ENCODE results near the gene ZMYND10. TPM values are rescaled to one million over a fixed set of nuclear protein-coding genes. Genes with fewer than 3 reads are reported as not detected.
A peak's percentile ranks its signal among the peaks of the same experiment; 100 is the strongest.

ZMYND10 gene
- total RNA-seq, 1 donor from 2014 or later = not detected

DNA sequence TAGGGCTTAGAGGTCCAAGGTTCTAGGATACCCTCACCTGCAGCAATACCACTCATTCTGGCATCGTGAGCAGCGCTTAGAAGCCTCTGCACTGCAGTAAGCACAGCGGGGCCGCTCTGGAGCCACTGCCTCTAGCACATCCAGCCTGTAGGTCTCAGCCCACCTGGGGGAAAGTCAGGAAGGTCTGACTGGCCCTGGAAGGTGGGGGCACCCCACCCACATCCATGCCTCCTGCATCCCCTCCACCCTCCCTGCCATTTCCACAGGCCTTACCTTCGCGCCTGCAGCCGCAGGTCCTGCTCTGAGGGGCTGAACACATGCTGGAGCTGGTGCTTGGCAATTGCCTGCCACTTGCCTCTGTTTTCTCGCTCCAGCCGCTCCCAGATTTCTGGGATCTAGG lies 4.0 kb downstream of the ZMYND10 start:
- Mint-ChIP-seq H3K27ac (ENCODE audit: unreplicated experiment) (no peak overlapping the region), H3K4me1 (ENCODE audit: unreplicated experiment) (peaks cover 23% of the 10 kb centered on the region), H3K27me3 (ENCODE audit: unreplicated experiment) (peaks cover 30% of the 10 kb centered on the region), H3K9me3 (ENCODE audit: unreplicated experiment) (no peaks in the 10 kb centered on the region), H3K36me3 (ENCODE audit: low read depth, unreplicated experiment) (peaks cover 10% of the 10 kb centered on the region), H3K4me3 (ENCODE audit: unreplicated experiment) (no peak overlapping the region)
- DNase-seq (ENCODE audit: low spot score) = no peak
- TF ChIP-seq, protein P1, sequence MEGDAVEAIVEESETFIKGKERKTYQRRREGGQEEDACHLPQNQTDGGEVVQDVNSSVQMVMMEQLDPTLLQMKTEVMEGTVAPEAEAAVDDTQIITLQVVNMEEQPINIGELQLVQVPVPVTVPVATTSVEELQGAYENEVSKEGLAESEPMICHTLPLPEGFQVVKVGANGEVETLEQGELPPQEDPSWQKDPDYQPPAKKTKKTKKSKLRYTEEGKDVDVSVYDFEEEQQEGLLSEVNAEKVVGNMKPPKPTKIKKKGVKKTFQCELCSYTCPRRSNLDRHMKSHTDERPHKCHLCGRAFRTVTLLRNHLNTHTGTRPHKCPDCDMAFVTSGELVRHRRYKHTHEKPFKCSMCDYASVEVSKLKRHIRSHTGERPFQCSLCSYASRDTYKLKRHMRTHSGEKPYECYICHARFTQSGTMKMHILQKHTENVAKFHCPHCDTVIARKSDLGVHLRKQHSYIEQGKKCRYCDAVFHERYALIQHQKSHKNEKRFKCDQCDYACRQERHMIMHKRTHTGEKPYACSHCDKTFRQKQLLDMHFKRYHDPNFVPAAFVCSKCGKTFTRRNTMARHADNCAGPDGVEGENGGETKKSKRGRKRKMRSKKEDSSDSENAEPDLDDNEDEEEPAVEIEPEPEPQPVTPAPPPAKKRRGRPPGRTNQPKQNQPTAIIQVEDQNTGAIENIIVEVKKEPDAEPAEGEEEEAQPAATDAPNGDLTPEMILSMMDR (IDR thresholded peaks at IDR 0.05; ENCODE audit: unreplicated experiment) = no peak

DNA sequence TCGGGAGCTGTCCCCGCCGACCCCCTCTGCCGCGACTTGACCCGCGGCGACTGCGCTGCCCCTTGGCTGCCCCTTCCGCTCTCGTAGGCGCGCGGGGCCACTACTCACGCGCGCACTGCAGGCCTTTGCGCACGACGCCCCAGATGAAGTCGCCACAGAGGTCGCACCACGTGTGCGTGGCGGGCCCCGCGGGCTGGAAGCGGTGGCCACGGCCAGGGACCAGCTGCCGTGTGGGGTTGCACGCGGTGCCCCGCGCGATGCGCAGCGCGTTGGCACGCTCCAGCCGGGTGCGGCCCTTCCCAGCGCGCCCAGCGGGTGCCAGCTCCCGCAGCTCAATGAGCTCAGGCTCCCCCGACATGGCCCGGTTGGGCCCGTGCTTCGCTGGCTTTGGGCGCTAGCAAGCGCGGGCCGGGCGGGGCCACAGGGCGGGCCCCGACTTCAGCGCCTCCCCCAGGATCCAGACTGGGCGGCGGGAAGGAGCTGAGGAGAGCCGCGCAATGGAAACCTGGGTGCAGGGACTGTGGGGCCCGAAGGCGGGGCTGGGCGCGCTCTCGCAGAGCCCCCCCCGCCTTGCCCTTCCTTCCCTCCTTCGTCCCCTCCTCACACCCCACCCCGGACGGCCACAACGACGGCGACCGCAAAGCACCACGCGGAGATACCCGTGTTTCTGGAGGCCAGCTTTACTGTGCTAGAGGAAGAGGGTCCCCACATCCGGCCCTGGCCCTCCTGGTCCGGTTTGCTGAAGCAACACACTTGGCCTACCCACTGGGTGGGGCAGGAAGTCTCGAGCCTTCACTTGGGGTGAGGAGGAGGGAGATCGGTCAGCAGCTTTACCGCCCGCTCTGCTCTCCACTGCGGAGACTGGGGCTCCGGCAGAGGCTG lies 4.8 kb downstream of the ZMYND10 start, which contains the start of gene RASSF1:
Gene RASSF1, minus strand, starts transcription at position 389 of the 882 bp plus-strand sequence. Its CDS starts 31 bp downstream, at position 358.
- Mint-ChIP-seq H3K36me3 (ENCODE audit: low read depth, unreplicated experiment) (peaks cover 10% of the 10 kb centered on the region), H3K4me3 (ENCODE audit: unreplicated experiment) (peak within 1 kb of the TSS; percentile 76), H3K4me1 (ENCODE audit: unreplicated experiment) (peaks cover 26% of the 10 kb centered on the region), H3K27me3 (ENCODE audit: unreplicated experiment) (peaks cover 27% of the 10 kb centered on the region), H3K9me3 (ENCODE audit: unreplicated experiment) (no peaks in the 10 kb centered on the region), H3K27ac (ENCODE audit: unreplicated experiment) (no peak within 1 kb of the TSS)
- DNase-seq (ENCODE audit: low spot score) = no peak
- TF ChIP-seq, protein P1 (IDR thresholded peaks at IDR 0.05; ENCODE audit: unreplicated experiment) = no peak

DNA sequence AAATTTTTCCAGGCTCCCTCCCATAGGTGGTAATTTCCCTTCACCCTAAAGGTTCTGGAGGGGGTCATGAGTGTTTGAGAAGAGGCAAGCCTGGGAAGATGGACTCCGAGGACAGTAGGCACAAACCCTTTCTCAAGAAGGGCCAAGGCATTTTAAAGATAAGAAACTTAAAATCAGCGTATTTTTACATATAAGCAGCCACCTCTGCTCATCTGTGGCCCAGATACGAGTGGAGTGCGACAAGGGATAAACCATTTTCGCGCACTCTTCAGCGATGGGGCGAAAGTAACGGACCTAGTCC lies 5.4 kb downstream of the ZMYND10 start:
- Mint-ChIP-seq H3K27me3 (ENCODE audit: unreplicated experiment) (peaks cover 27% of the 10 kb centered on the region), H3K4me3 (ENCODE audit: unreplicated experiment) (peak overlapping the region; percentile 76), H3K4me1 (ENCODE audit: unreplicated experiment) (peaks cover 26% of the 10 kb centered on the region), H3K36me3 (ENCODE audit: low read depth, unreplicated experiment) (peaks cover 10% of the 10 kb centered on the region), H3K9me3 (ENCODE audit: unreplicated experiment) (no peaks in the 10 kb centered on the region), H3K27ac (ENCODE audit: unreplicated experiment) (no peak overlapping the region)
- TF ChIP-seq, protein P1 (IDR thresholded peaks at IDR 0.05; ENCODE audit: unreplicated experiment) = no peak
- DNase-seq (ENCODE audit: low spot score) = no peak

DNA sequence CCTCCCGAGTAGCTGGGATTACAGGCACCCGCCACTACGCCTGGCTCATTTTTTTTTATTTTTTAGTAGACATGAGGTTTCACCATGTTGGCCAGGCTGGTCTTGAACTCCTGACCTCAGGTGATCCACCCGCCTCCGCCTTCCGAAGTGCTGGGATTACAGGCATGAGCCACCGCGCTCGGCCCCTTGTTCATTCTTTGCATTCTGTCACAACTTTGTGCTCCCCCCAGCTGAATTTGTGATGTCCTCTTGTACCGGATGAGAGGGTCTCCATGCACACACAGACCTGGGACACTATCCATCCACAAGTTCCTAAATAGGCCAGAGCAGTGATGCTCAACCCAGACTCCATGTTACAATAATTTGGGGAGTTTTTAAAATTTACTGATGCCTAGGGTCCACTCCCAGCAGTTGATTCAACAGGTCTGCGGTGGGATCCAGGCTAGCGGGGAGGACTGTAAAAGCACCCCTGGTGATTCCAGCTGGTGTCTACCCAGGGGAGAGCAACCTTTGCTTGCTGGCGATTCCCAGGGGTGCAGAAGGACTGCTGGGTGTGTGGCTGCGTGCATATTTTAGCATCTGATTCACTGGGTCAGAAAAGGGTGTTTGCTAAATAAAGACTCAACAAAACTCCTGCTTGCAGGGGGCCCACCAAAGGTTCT lies 5.9 kb downstream of the ZMYND10 start:
- TF ChIP-seq, protein P1 (IDR thresholded peaks at IDR 0.05; ENCODE audit: unreplicated experiment) = no peak
- peak overlapping the region; percentile 76 for H3K4me3 Mint-ChIP-seq (ENCODE audit: unreplicated experiment)
- peaks cover 27% of the 10 kb centered on the region for H3K4me1 Mint-ChIP-seq (ENCODE audit: unreplicated experiment)

DNA sequence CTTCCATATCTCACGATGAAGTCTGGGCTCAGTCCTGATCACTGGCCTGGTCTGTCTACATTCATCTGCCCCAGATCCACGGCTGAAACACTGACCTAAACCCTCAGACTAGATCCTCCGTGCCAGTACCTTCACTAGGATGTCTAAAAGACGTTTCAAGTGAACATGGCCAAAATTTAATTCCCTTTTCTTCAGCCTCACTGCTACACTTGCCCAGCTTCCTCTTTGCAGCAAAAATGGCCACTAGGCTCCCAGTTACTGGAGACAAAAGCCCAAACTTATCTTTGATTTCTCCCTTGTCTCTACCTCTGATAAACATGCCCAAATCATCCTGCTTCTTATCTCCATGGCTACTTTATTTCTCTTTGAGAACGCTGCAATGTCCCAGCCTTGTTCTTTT lies 6.6 kb downstream of the ZMYND10 start:
- no peak for DNase-seq (ENCODE audit: low spot score)
- no peaks in the 10 kb centered on the region for H3K9me3 Mint-ChIP-seq (ENCODE audit: unreplicated experiment)
- H3K36me3 Mint-ChIP-seq (ENCODE audit: low read depth, unreplicated experiment) = peaks cover 10% of the 10 kb centered on the region
- TF ChIP-seq, protein P1 (IDR thresholded peaks at IDR 0.05; ENCODE audit: unreplicated experiment) = no peak
- peaks cover 34% of the 10 kb centered on the region for H3K4me1 Mint-ChIP-seq (ENCODE audit: unreplicated experiment)
- peaks cover 31% of the 10 kb centered on the region for H3K27me3 Mint-ChIP-seq (ENCODE audit: unreplicated experiment)
- H3K4me3 Mint-ChIP-seq (ENCODE audit: unreplicated experiment) = peak overlapping the region; percentile 79
- peak overlapping the region; percentile 13 for H3K27ac Mint-ChIP-seq (ENCODE audit: unreplicated experiment)

More for the DNA sequence above, 5.9 kb downstream of the ZMYND10 start:
- Mint-ChIP-seq H3K9me3 (ENCODE audit: unreplicated experiment) (no peaks in the 10 kb centered on the region), H3K36me3 (ENCODE audit: low read depth, unreplicated experiment) (peaks cover 10% of the 10 kb centered on the region), H3K27ac (ENCODE audit: unreplicated experiment) (no peak overlapping the region), H3K27me3 (ENCODE audit: unreplicated experiment) (peaks cover 31% of the 10 kb centered on the region)
- no peak for DNase-seq (ENCODE audit: low spot score)

Measured in endothelial cell (in vitro differentiated cells).